OCI-LY3 (cell line): ENCODE data around the gene GRAMD1C.

Experiments
- CTCF ChIP-seq: fragments of 200-600, 300-600 bp; sonication (generic); IDR thresholded peaks from 2 replicates; pipeline ENCODE4 v1.5.1; 2014; ENCODE audit warnings: antibody characterized with exemption, low read length, low read depth
- EZH2phosphoT487 ChIP-seq: fragments of 200-600 bp; shearing (Covaris generic); IDR thresholded peaks from 2 replicates; pipeline ENCODE4 v1.6.1; 2018; ENCODE audit warnings: antibody characterized with exemption, mixed run types, low read depth

GRCh38 chr3:113819866-113820265, 18.7 kb upstream of the GRAMD1C start:
- TF ChIP-seq CTCF, result no peak
- no peak for TF ChIP-seq EZH2phosphoT487
